GM21825 (cell line): ENCODE data around the gene REEP5.
"Not testable (repeated sequence)": the region's sequence is repeated elsewhere in the genome, so short reads cannot be mapped to it uniquely, and the experiment has no call there.

Experiments used
- ATAC-seq: cut with Tn5 transposase; IDR thresholded peaks from one replicate; pipeline ENCODE4 v1.9.1; 2021; ENCODE audit warnings: mild to moderate bottlenecking, moderate library complexity; ENCODE audit not compliant: unreplicated experiment

The REEP5 gene

DNA sequence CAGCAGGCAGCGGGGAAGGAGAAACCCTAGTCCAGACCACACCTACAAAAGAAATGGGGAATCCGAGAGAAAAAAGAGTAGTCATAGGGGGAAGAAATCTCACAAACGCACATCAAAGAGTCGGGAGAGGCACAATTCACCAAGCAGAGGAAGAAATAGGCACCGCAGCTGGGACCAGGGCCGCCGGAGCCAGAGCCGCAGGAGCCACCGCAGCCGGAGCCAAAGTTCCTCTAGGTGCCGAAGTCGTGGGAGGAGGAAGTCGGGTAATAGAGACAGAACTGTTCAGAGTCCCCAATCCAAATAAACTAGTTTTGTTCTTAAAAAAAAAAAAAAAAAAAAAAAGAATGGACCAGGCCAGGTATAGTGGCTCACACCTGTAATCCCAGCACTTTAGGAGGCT is 29.3 kb downstream of the REEP5 start:
- no peak for ATAC-seq

DNA sequence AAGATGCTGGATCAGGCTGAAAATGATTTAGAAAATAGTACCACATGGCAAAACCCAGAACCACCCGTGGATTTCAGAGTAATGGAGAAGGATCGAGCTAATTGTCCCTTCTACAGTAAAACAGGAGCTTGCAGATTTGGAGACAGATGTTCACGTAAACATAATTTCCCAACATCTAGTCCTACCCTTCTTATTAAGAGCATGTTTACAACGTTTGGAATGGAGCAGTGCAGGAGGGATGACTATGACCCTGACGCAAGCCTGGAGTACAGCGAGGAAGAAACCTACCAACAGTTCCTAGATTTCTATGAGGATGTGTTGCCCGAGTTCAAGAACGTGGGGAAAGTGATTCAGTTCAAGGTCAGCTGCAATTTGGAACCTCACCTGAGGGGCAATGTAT is 30.0 kb downstream of the REEP5 start:
- not testable (repeated sequence) for ATAC-seq

GRCh38 chr5:112886975-112887374 is 35.1 kb downstream of the REEP5 start:
- no peak for ATAC-seq

DNA sequence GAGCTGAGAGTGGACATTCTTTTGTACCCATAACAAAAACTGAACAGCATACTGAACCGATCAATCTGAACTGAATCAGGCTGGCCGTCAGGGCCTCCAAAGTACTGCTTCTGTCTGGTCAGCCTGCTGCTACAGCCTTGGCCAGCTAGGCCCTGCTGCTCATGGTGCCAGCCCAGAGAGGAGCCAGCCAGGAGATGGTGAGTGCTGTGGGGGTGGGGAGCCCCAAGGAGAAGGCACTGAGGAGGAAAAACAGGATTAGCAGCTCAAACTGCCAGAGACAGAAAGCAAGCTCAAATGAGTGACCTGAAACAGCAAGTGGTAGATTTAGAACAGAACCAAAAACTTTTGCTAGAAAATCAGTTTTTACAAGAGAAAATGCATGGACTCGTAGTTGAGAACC is 37.0 kb downstream of the REEP5 start:
- ATAC-seq, result no peak

GRCh38 chr5:112883192-112883591 is 38.8 kb downstream of the REEP5 start:
- no peak for ATAC-seq

- no peak for ATAC-seq
Observed at GRCh38 chr5:112880219-112880964, 41.6 kb downstream of the REEP5 start.

- ATAC-seq, result peak; percentile 63
Observed at GRCh38 chr5:112878760-112879159, 43.3 kb downstream of the REEP5 start.

DNA sequence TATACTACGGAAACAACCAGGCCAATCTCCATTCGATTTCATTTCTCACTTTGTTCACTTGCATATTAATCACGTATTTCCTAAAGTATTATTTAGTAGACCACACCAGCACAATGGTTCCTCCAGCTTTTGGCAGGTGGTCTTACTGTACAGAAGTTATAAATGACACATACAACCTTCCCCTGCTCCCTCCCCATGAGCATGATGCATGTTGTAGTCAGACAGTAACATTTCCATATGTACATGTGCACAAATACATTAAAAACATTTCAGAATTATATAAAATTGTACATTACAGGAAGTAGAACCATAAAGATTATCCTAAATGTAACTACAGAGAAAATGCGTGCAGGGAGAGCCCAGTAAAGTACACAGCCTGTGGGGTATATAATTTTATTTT is 43.9 kb downstream of the REEP5 start:
- ATAC-seq, result no peak

DNA sequence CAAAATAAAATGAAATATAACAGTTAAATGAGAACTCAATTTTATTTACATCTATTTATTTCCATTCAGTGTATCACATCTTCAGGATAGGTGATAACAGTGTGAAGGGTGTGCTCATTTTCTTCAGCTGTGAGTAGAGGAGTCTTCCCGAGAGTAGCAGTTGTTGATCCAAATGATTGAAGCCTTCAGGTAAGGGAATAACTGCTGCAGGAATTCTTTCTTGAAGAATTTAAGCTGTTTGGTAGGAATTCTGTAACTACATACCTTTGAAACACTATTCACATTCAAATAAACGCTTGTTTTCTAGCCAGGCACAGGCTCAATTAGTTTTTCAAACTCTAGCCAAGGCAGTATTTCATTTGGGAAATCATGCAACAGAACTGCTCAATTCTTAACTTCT is 45.7 kb downstream of the REEP5 start:
- ATAC-seq, result no peak

- ATAC-seq, result no peak
Observed at GRCh38 chr5:112870966-112871365, 51.1 kb downstream of the REEP5 start.

- peak; percentile 73 for ATAC-seq
Observed at GRCh38 chr5:112869948-112870347, 52.1 kb downstream of the REEP5 start.

DNA sequence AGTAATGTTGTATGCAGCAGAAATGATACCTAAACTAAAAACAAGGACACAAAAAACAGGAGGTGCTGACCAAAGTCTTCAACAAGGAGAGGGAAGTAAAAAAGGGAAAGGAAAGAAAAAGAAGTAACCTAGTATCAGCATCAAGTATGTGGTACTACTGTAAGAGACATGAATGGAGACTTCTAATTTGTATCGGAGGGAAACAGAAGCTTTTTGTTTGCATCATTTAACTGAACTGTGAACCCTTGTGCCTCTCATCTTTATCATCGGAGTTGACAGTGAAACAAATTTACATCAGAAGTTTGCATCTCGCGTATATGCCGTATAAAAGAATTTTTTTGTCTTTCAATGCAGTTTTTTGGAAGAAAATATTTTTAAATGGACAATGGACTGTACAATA is 54.6 kb downstream of the REEP5 start:
- ATAC-seq, result no peak

GRCh38 chr5:112866739-112867138 is 55.3 kb downstream of the REEP5 start:
- ATAC-seq, result no peak

DNA sequence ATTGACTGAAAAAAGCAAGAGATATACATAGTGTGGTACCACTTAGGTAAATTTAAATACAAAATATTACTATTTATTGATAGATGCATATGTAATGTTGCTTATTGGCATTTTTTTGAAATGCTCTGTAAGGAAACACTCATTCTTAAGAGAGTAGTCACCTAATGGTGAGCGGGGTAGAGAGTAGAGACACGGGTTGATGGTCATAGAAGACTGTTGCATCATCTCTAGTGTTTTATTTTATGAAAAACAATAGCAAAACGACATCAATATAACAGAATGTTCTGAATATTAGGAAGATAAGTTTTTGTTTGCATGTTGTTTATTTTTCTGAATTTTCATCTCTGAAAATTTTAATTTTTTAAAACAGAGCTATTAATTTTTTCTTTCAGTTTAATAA is 56.9 kb downstream of the REEP5 start:
- no peak for ATAC-seq

DNA sequence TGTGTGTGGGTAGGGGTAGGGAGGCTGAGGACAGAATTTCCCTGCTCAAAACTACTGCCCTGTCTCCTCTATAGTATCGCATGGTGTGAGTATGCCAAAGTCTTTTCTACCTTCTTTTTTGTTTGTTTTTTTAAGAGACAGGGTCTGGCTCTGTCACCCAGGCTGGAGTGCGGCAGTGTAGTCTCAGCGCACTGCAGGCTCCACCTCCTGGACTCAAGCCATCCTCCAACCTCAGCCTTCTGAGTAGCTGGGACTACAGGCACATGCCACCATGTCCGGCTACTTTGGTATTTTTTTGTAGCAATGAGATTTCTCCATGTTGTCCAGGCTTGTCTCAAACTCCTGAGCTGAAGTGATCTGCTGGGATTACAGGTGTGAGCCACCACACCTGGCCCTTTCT is 58.5 kb downstream of the REEP5 start:
- ATAC-seq, result no peak

- ATAC-seq, result no peak
Observed at GRCh38 chr5:112862085-112862484, 59.9 kb downstream of the REEP5 start.

- ATAC-seq, result no peak
Observed at GRCh38 chr5:112861638-112861985, 60.4 kb downstream of the REEP5 start.

DNA sequence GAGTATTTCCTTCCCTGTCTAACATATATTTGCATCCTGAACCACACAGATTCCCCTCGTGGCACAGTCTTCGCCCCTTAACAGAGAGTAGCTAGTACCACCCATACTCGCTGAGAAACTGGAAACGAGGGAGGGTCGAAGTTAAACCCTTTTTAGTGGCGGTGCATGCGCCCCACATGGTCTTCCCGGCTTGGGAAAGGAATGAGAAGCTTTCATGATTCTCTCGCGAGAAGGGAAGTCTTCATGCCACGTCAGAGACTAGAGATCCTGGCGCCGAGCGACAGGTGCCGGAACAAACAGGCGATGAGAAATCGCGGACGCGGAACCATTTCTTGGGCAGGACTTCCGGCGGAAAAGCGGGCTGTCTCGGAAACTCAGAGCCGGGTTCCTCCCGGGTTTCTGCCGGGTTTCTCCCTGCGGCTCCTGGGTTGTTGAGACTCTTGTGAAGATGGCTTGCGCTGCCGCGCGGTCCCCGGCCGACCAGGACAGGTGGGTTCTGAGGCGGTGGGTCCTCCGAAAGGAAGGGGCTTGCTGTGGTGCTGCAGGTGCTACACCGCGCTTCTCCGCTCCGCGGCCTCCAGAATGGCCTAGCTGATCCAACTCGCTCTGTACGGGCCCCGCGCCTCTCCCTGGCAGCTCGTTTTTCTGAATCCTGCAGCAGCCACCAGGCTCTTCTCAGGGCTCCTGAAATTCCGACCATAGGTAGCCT is 60.9 kb downstream of the REEP5 start, which contains the start of gene SRP19:
TSS of gene SRP19 (plus strand) at position 359 of the 709 bp plus-strand sequence. CDS start at position 449, 90 bp downstream.
- ATAC-seq, result peak; percentile 99

- ATAC-seq, result not testable (repeated sequence)
Observed at GRCh38 chr5:112860571-112860928, 61.5 kb downstream of the REEP5 start.

GRCh38 chr5:112857866-112858265 is 64.2 kb downstream of the REEP5 start:
- ATAC-seq, result no peak

DNA sequence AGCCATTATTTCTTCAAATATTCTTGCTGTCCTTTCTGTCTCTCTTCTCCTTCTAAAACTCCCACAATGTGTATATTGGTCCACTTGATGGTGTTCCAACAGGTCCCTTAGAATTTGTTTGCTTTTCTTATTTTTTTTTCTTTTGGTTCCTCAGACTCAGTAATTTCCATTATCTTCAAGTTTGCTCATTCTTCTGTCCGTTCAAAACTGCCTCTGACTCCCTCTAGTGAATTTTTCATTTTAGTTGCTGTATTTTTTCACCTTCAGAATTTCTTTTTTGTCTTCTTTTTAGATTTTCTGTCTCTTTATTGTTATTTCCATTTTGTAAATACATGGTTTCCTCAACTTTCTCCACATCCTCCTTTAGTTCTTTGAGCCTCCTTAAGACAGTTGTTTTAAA is 67.4 kb downstream of the REEP5 start:
- no peak for ATAC-seq

DNA sequence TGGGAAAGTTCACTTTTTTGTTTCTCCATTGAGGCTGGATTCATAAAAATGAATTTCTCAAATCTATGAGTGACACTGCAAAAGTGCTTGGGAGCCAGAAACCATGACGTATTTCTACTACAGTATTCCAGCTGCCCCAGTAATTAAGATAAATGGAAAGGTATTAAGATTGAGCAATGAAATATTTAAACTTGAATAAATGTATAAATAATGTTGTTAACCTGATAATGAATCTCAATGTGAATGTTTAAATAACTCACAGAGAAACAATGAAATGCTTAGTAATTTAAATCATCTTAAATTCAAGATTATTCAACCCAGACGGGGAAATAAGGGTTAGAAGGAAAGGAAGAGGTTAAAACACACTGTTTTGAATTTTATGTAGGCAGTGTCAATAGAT is 72.1 kb downstream of the REEP5 start:
- no peak for ATAC-seq
